Mammary epithelial cell (primary cell): ENCODE measurements around the gene TRIB2.

Experiments
- CTCF ChIP-seq, 2 donors: IDR thresholded peaks in 1 of 2; conservative IDR thresholded peaks in 1 of 2; 2 replicates each; pipeline ENCODE4 v1.5.1; 2011 to 2012; ENCODE audit warnings: inconsistent platforms in 2 of 2, low read length in 2 of 2, mild to moderate bottlenecking in 2 of 2, control low read depth in 1 of 2, low read depth in 1 of 2; ENCODE audit not compliant: insufficient read depth in 1 of 2; ENCODE audit errors: extremely low read depth in 1 of 2
- EZH2 ChIP-seq: IDR thresholded peaks from 2 replicates; pipeline ENCODE4 v1.6.1; 2012; ENCODE audit warnings: low read length, inconsistent platforms, borderline replicate concordance

- TF ChIP-seq CTCF (conservative IDR thresholded peaks at IDR 0.05 in 1 of 2, IDR thresholded peaks at IDR 0.05 in 1 of 2; ENCODE audit: extremely low read depth in 1 of 2, insufficient read depth in 1 of 2, low read depth in 1 of 2, low read length in 2 of 2) (no peak), EZH2 (no peak)
Observed at GRCh38 chr2:12714391-12715221, 2.1 kb upstream of the TRIB2 start.
